Endodermal cell (in vitro differentiated cells): ENCODE data around the gene PTPN14. TPM values are rescaled to one million over a fixed set of nuclear protein-coding genes. Genes with fewer than 3 reads are reported as not detected.

ENCODE experiments used
- DNase-seq: peaks from one replicate; pipeline ENCODE4 v3.0.0-alpha.2; 2017
- H3K27ac ChIP-seq: 2 replicates; pipeline ENCODE4 v1.5.1; 2013; ENCODE audit warnings: mild to moderate bottlenecking, low read depth, low read length, moderate library complexity
- H3K27me3 ChIP-seq: 2 replicates; pipeline ENCODE4 v1.6.1; 2013; ENCODE audit warnings: mild to moderate bottlenecking, low read length, moderate library complexity; ENCODE audit not compliant: insufficient read depth, control insufficient read depth, poor library complexity, severe bottlenecking
- H3K36me3 ChIP-seq: 2 replicates; pipeline ENCODE4 v1.7.0; 2013; ENCODE audit warnings: mild to moderate bottlenecking, low read length, moderate library complexity; ENCODE audit not compliant: control insufficient read depth, insufficient read depth
- H3K4me1 ChIP-seq: one replicate; pipeline ENCODE4 v1.7.0; 2013; ENCODE audit warnings: low read length; ENCODE audit not compliant: control insufficient read depth, insufficient read depth
- H3K4me3 ChIP-seq: 2 replicates; pipeline ENCODE4 v1.5.1; 2013; ENCODE audit warnings: mild to moderate bottlenecking, low read length, moderate library complexity
- H3K9ac ChIP-seq: 2 replicates; pipeline ENCODE4 v1.6.1; 2013; ENCODE audit warnings: mild to moderate bottlenecking, low read length, moderate library complexity; ENCODE audit not compliant: poor library complexity, severe bottlenecking; ENCODE audit errors: extremely low read depth
- H3K9me3 ChIP-seq: 2 replicates; pipeline ENCODE4 v1.6.1; 2013; ENCODE audit warnings: mild to moderate bottlenecking, low read length, moderate library complexity; ENCODE audit not compliant: control insufficient read depth
- H3K27ac Mint-ChIP-seq: 2 replicates; pipeline ENCODE4 v1.8.0; 2020; ENCODE audit warnings: mixed read lengths
- H3K27me3 Mint-ChIP-seq: 2 replicates; pipeline ENCODE4 v1.8.0; 2021; ENCODE audit warnings: mild to moderate bottlenecking, mixed read lengths; ENCODE audit not compliant: insufficient read depth
- H3K36me3 Mint-ChIP-seq: 2 replicates; pipeline ENCODE4 v1.8.0; 2020; ENCODE audit warnings: low read depth, mixed read lengths
- H3K4me1 Mint-ChIP-seq: 2 replicates; pipeline ENCODE4 v1.8.0; 2020; ENCODE audit warnings: mixed read lengths
- H3K4me3 Mint-ChIP-seq: 2 replicates; pipeline ENCODE4 v1.8.0; 2020; ENCODE audit warnings: mild to moderate bottlenecking, moderate library complexity, mixed read lengths
- H3K9me3 Mint-ChIP-seq: 2 replicates; pipeline ENCODE4 v1.8.0; 2020; ENCODE audit warnings: mild to moderate bottlenecking, mixed read lengths
- CTCF ChIP-seq: fragments of 200-600 bp; sonication (generic); conservative IDR thresholded peaks from 2 replicates; pipeline ENCODE4 v1.5.0; 2021; ENCODE audit warnings: antibody characterized with exemption, mild to moderate bottlenecking
- WGBS, 2 experiments: methylation state at CpG; one replicate each; pipeline versions ENCODE4 v1.1.5 to v1.1.7; 2013; ENCODE audit warnings: missing lambda C conversion rate in 2 of 2, mixed read lengths in 1 of 2; ENCODE audit not compliant: insufficient coverage in 1 of 2, insufficient read length in 1 of 2; 5-methylcytosine and 5-hydroxymethylcytosine counted together
- total RNA-seq, 2 donors: library from RNA; stranded (reverse); fragmentation: NEBNext Ultra II Directional in 1 of 2; extraction: Animal tissue kit (Norgen Biotek cat#: 25700) in 1 of 2; gene quantifications; 2 replicates in 1 of 2; 3 replicates in 1 of 2; pipeline ENCODE4 v1.2.1, GENCODE V29; 2021

PTPN14 gene
- total RNA-seq, 2 donors from 2014 or later = 72.6 to 93.2 TPM

- no peak overlapping the region for H3K27ac Mint-ChIP-seq
- H3K36me3 Mint-ChIP-seq = peaks cover 11% of the 10 kb centered on the region
- no peak overlapping the region for H3K4me3 Mint-ChIP-seq
- peaks cover 39% of the 10 kb centered on the region for H3K9me3 Mint-ChIP-seq
- no peak for TF ChIP-seq CTCF
- Histone ChIP-seq H3K36me3 (no peaks in the 10 kb centered on the region), H3K27ac (no peak overlapping the region), H3K4me1 (peaks cover 3% of the 10 kb centered on the region), H3K27me3 (peaks cover 57% of the 10 kb centered on the region), H3K9ac (no peak overlapping the region), H3K4me3 (no peak overlapping the region), H3K9me3 (peaks cover 32% of the 10 kb centered on the region)
- peak; percentile 25 for DNase-seq
- WGBS, 2 experiments = 93 to 94% methylated on average over 8 to 11 of the region's 11 CpGs
- H3K4me1 Mint-ChIP-seq = peaks cover 8% of the 10 kb centered on the region
- H3K27me3 Mint-ChIP-seq = peaks cover 39% of the 10 kb centered on the region
Observed at GRCh38 chr1:214573386-214574318, 22.2 kb upstream of the PTPN14 start.

GRCh38 chr1:214571281-214571680 is 19.9 kb upstream of the PTPN14 start:
- Mint-ChIP-seq H3K36me3 (peaks cover 6% of the 10 kb centered on the region), H3K4me1 (peaks cover 8% of the 10 kb centered on the region), H3K27ac (no peak overlapping the region), H3K9me3 (peaks cover 20% of the 10 kb centered on the region), H3K27me3 (peaks cover 46% of the 10 kb centered on the region), H3K4me3 (no peak overlapping the region)
- H3K27me3 ChIP-seq = peaks cover 80% of the 10 kb centered on the region
- TF ChIP-seq CTCF = no peak
- H3K9ac ChIP-seq = no peak overlapping the region
- no peak overlapping the region for H3K4me3 ChIP-seq
- H3K27ac ChIP-seq = no peak overlapping the region
- peaks cover 19% of the 10 kb centered on the region for H3K9me3 ChIP-seq
- peaks cover 3% of the 10 kb centered on the region for H3K4me1 ChIP-seq
- no peaks in the 10 kb centered on the region for H3K36me3 ChIP-seq
- DNase-seq = no peak

- H3K4me1 Mint-ChIP-seq = peaks cover 8% of the 10 kb centered on the region
- DNase-seq = no peak
- H3K9ac ChIP-seq = no peak overlapping the region
- H3K9me3 Mint-ChIP-seq = peaks cover 12% of the 10 kb centered on the region
- 78 to 93% methylated on average over 2 of the region's 2 CpGs for WGBS, 2 experiments
- H3K4me1 ChIP-seq = peaks cover 3% of the 10 kb centered on the region
- H3K4me3 ChIP-seq = no peak overlapping the region
- H3K27ac Mint-ChIP-seq = no peak overlapping the region
- peaks cover 11% of the 10 kb centered on the region for H3K9me3 ChIP-seq
- no peaks in the 10 kb centered on the region for H3K36me3 Mint-ChIP-seq
- peaks cover 89% of the 10 kb centered on the region for H3K27me3 ChIP-seq
- H3K36me3 ChIP-seq = no peaks in the 10 kb centered on the region
- H3K27me3 Mint-ChIP-seq = peaks cover 51% of the 10 kb centered on the region
- H3K27ac ChIP-seq = no peak overlapping the region
- no peak for TF ChIP-seq CTCF
- H3K4me3 Mint-ChIP-seq = no peak overlapping the region
Observed at GRCh38 chr1:214570442-214570841, 19.0 kb upstream of the PTPN14 start.
